Measurements from ENCODE around the gene RASL11B.

DNA sequence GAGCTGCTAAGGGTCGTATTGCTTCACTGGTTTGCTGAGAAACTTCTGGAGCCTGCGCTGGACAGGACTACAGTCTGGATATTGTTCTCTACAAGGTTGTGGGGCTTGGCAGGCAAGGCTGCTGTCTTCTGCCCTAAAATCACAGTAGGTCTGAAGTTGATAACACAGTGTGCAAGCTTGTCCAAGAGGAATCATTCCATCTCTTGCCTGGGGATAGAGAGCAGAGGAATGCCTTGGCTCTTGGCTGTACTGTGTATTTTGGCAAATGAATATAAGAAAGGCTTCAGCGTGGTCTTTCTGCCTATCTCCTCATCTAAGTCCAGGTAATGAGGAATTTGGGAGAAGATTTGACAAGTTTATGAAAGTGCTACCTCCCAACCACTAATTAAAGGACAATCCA, 9.4 kb upstream of the RASL11B start:
- TF ChIP-seq, protein P1, sequence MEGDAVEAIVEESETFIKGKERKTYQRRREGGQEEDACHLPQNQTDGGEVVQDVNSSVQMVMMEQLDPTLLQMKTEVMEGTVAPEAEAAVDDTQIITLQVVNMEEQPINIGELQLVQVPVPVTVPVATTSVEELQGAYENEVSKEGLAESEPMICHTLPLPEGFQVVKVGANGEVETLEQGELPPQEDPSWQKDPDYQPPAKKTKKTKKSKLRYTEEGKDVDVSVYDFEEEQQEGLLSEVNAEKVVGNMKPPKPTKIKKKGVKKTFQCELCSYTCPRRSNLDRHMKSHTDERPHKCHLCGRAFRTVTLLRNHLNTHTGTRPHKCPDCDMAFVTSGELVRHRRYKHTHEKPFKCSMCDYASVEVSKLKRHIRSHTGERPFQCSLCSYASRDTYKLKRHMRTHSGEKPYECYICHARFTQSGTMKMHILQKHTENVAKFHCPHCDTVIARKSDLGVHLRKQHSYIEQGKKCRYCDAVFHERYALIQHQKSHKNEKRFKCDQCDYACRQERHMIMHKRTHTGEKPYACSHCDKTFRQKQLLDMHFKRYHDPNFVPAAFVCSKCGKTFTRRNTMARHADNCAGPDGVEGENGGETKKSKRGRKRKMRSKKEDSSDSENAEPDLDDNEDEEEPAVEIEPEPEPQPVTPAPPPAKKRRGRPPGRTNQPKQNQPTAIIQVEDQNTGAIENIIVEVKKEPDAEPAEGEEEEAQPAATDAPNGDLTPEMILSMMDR (IDR thresholded peaks at IDR 0.05; ENCODE audit: insufficient read depth, low read depth, low read length): no peak
- no peak for TF ChIP-seq EZH2 (IDR thresholded peaks at IDR 0.05; ENCODE audit: insufficient read depth, low read length)

All from astrocyte (in vitro differentiated cells and primary cell).